BJ (cell line): Measurements from ENCODE around the gene CYP27A1. TPM values are rescaled to one million over a fixed set of nuclear protein-coding genes. Genes with fewer than 3 reads are reported as not detected.

ENCODE experiments used
- CTCF ChIA-PET: fragments of 350-600 bp; formaldehyde crosslinking; extraction: SDS; loops from one replicate; lab custom pipeline; 2021; ENCODE audit warnings: antibody characterized with exemption, inconsistent platforms; lab: Yijun Ruan, JAX
- POLR2A ChIA-PET: fragments of 300-600 bp; sonication (Branson Sonifier 250); formaldehyde crosslinking; extraction: SDS; loops from one replicate; lab custom pipeline; 2021; ENCODE audit warnings: antibody characterized with exemption; lab: Charles Lee
- DNase-seq: peaks from one replicate; pipeline ENCODE4 v3.0.0-alpha.2; 2011; ENCODE audit warnings: low read depth
- H3K27me3 ChIP-seq: 2 replicates; pipeline ENCODE4 v1.6.0; 2011; ENCODE audit warnings: low read length; ENCODE audit not compliant: control insufficient read depth, insufficient read depth
- H3K36me3 ChIP-seq: 2 replicates; pipeline ENCODE4 v1.5.1; 2011; ENCODE audit warnings: low read length; ENCODE audit not compliant: control insufficient read depth, insufficient read depth
- H3K4me3 ChIP-seq: 2 replicates; pipeline ENCODE4 v1.5.1; 2011; ENCODE audit warnings: low read depth, mild to moderate bottlenecking, control low read depth, low read length
- CTCF ChIP-seq: IDR thresholded peaks from 2 replicates; pipeline ENCODE4 v1.5.1; 2011; ENCODE audit warnings: low read depth, mild to moderate bottlenecking, control low read depth, inconsistent platforms, low read length, moderate library complexity; ENCODE audit not compliant: insufficient read depth
- polyA plus RNA-seq: library from polyadenylated mRNA; depleted of rRNA; stranded (reverse); fragments of >200 nt; gene quantifications from 2 replicates; pipeline ENCODE4 v1.2.3, GENCODE V29; 2011

The CYP27A1 gene
- polyA plus RNA-seq, 1 experiment: 26.8 TPM

GRCh38 chr2:218820746-218821369 lies 38.9 kb downstream of the CYP27A1 start:
- DNase-seq: no peak
- H3K36me3 ChIP-seq: no peaks in the 10 kb centered on the region
- ChIA-PET POLR2A (no interaction called here), CTCF (interaction anchor here (1.1 kb wide), 1 partner anchor 27 kb away, joined by 3 read pairs; no protein-coding TSS in a partner anchor)
- no peaks in the 10 kb centered on the region for H3K27me3 ChIP-seq
- no peak overlapping the region for H3K4me3 ChIP-seq
- TF ChIP-seq CTCF: no peak

GRCh38 chr2:218821605-218822211 lies 39.8 kb downstream of the CYP27A1 start:
- ChIA-PET CTCF (no interaction called here), POLR2A (no interaction called here)
- H3K4me3 ChIP-seq: no peak overlapping the region
- no peaks in the 10 kb centered on the region for H3K36me3 ChIP-seq
- H3K27me3 ChIP-seq: no peaks in the 10 kb centered on the region
- no peak for DNase-seq
- no peak for TF ChIP-seq CTCF

GRCh38 chr2:218822622-218823021 lies 40.7 kb downstream of the CYP27A1 start:
- TF ChIP-seq CTCF: no peak
- CTCF ChIA-PET: no interaction called here

GRCh38 chr2:218823196-218823855 lies 41.4 kb downstream of the CYP27A1 start:
- no peaks in the 10 kb centered on the region for H3K36me3 ChIP-seq
- no peak overlapping the region for H3K4me3 ChIP-seq
- no peak for TF ChIP-seq CTCF
- no peak for DNase-seq
- CTCF ChIA-PET: no interaction called here
- no peaks in the 10 kb centered on the region for H3K27me3 ChIP-seq
- POLR2A ChIA-PET: no interaction called here

More at GRCh38 chr2:218822622-218823021, 40.7 kb downstream of the CYP27A1 start:
- no peaks in the 10 kb centered on the region for H3K27me3 ChIP-seq
- H3K36me3 ChIP-seq: no peaks in the 10 kb centered on the region
- no peak for DNase-seq
- POLR2A ChIA-PET: no interaction called here
- H3K4me3 ChIP-seq: no peak overlapping the region

- no peaks in the 10 kb centered on the region for H3K36me3 ChIP-seq
- CTCF ChIA-PET: no interaction called here
- POLR2A ChIA-PET: no interaction called here
Observed at GRCh38 chr2:218824004-218824403, 42.1 kb downstream of the CYP27A1 start.

More at GRCh38 chr2:218824004-218824403, 42.1 kb downstream of the CYP27A1 start:
- no peak for DNase-seq
- H3K27me3 ChIP-seq: no peaks in the 10 kb centered on the region
- H3K4me3 ChIP-seq: no peak overlapping the region
- no peak for TF ChIP-seq CTCF
